ENCODE measurements around the gene RRP12.

DNA sequence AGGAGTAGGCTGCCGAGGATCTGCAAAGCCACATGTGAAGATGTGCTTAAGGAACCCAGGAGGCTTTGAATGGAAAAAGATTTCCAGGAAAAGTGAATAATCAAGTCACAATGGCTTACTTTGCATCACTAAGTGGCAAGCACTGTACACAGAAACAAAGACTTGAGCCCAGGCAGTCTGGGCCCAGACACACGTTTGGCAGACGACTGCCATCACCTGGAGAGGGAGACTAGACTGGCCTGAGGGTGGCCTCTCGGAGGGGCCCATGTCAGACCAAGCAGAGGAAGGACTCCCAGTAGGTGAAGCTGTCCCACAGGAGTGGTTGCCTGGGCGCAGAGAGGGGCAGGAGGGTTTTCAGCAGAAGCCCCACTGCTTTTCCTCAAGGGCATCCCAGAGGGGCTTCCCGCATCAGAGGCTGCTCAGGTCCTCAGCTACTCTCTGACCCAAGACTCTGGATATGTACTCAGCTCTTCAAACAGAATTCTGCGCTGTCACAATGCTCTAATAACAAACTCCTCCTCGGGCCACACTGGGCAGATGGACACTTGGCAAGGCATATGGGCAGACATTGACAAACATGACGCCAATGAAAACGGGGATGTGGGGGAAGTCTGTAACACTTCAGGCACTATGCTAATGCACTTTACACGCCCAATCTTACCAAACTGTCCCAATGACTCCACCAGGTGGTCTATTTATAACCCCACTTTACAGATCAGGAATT, 38.7 kb downstream of the RRP12 start:
- TF ChIP-seq, protein P1, sequence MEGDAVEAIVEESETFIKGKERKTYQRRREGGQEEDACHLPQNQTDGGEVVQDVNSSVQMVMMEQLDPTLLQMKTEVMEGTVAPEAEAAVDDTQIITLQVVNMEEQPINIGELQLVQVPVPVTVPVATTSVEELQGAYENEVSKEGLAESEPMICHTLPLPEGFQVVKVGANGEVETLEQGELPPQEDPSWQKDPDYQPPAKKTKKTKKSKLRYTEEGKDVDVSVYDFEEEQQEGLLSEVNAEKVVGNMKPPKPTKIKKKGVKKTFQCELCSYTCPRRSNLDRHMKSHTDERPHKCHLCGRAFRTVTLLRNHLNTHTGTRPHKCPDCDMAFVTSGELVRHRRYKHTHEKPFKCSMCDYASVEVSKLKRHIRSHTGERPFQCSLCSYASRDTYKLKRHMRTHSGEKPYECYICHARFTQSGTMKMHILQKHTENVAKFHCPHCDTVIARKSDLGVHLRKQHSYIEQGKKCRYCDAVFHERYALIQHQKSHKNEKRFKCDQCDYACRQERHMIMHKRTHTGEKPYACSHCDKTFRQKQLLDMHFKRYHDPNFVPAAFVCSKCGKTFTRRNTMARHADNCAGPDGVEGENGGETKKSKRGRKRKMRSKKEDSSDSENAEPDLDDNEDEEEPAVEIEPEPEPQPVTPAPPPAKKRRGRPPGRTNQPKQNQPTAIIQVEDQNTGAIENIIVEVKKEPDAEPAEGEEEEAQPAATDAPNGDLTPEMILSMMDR (conservative IDR thresholded peaks at IDR 0.05; ENCODE audit: low read depth, low read length), result no peak
- TF ChIP-seq EZH2 (IDR thresholded peaks at IDR 0.05; ENCODE audit: borderline replicate concordance, low read depth, low read length, poor library complexity, severe bottlenecking), result no peak
